ACC112 (cell line): Measurements from ENCODE around the gene MAP1LC3B2.

Experiments
- H2AFZ ChIP-seq: fragments of 200-600 bp; sonication (generic); one replicate; pipeline ENCODE4 v1.6.0; 2017; ENCODE audit warnings: antibody characterized with exemption, low read length; ENCODE audit not compliant: unreplicated experiment
- H3K27ac ChIP-seq: fragments of 200-600 bp; sonication (generic); 2 replicates; pipeline ENCODE4 v1.5.1; 2014; ENCODE audit warnings: low read depth, mild to moderate bottlenecking, antibody characterized with exemption, low read length, moderate library complexity
- H3K27me3 ChIP-seq: fragments of 200-600 bp; sonication (generic); 2 replicates; pipeline ENCODE4 v1.6.1; 2014; ENCODE audit warnings: mild to moderate bottlenecking, antibody characterized with exemption, low read length, moderate library complexity, mixed read lengths; ENCODE audit not compliant: insufficient read depth
- H3K36me3 ChIP-seq: fragments of 200-600 bp; sonication (generic); 2 replicates; pipeline ENCODE4 v1.6.1; 2016; ENCODE audit warnings: mild to moderate bottlenecking, antibody characterized with exemption, low read length, moderate library complexity, mixed read lengths; ENCODE audit not compliant: insufficient read depth
- H3K4me1 ChIP-seq: fragments of 200-600 bp; sonication (generic); one replicate; pipeline ENCODE4 v1.6.1; 2016; ENCODE audit warnings: low read length, mixed read lengths; ENCODE audit not compliant: insufficient read depth, unreplicated experiment, control insufficient read depth
- H3K4me3 ChIP-seq: fragments of 200-600 bp; sonication (generic); 2 replicates; pipeline ENCODE4 v1.5.1; 2014; ENCODE audit warnings: mild to moderate bottlenecking, low read depth, low read length
- H3K79me2 ChIP-seq: fragments of 200-600 bp; sonication (generic); one replicate; pipeline ENCODE4 v1.6.0; 2016; ENCODE audit warnings: low read length; ENCODE audit not compliant: control insufficient read depth, unreplicated experiment, insufficient read depth

The MAP1LC3B2 gene

GRCh38 chr12:116559162-116559935 is at the start of gene MAP1LC3B2:
Gene MAP1LC3B2 (plus strand): TSS chr12:116559381. CDS start chr12:116575943, 16,562 bp downstream.
- H3K79me2 ChIP-seq: no peaks in the 10 kb centered on the region
- peak within 1 kb of the TSS; percentile 66 for H3K27ac ChIP-seq
- H3K4me3 ChIP-seq: no peak within 1 kb of the TSS
- no peaks in the 10 kb centered on the region for H3K27me3 ChIP-seq
- H3K4me1 ChIP-seq: peaks cover 7% of the 10 kb centered on the region
- no peaks in the 10 kb centered on the region for H3K36me3 ChIP-seq
- H2AFZ ChIP-seq: peak within 1 kb of the TSS; percentile 60

GRCh38 chr12:116513944-116514343 is 45.2 kb upstream of the MAP1LC3B2 start:
- no peak overlapping the region for H3K4me3 ChIP-seq
- no peaks in the 10 kb centered on the region for H3K27me3 ChIP-seq
- H3K27ac ChIP-seq: no peak overlapping the region
- H3K4me1 ChIP-seq: peaks cover 2% of the 10 kb centered on the region
- H2AFZ ChIP-seq: no peak overlapping the region
- H3K36me3 ChIP-seq: no peaks in the 10 kb centered on the region
- no peaks in the 10 kb centered on the region for H3K79me2 ChIP-seq

GRCh38 chr12:116515684-116516083 is 43.5 kb upstream of the MAP1LC3B2 start:
- Histone ChIP-seq H3K36me3 (no peaks in the 10 kb centered on the region), H3K4me1 (no peaks in the 10 kb centered on the region), H2AFZ (no peak overlapping the region), H3K4me3 (no peak overlapping the region), H3K27me3 (no peaks in the 10 kb centered on the region), H3K79me2 (no peaks in the 10 kb centered on the region), H3K27ac (no peak overlapping the region)

GRCh38 chr12:116516657-116517056 is 42.5 kb upstream of the MAP1LC3B2 start:
- Histone ChIP-seq H2AFZ (no peak overlapping the region), H3K79me2 (no peaks in the 10 kb centered on the region), H3K4me3 (no peak overlapping the region), H3K27ac (no peak overlapping the region), H3K27me3 (no peaks in the 10 kb centered on the region), H3K36me3 (no peaks in the 10 kb centered on the region), H3K4me1 (no peaks in the 10 kb centered on the region)

- no peak overlapping the region for H3K27ac ChIP-seq
- no peaks in the 10 kb centered on the region for H3K79me2 ChIP-seq
- no peak overlapping the region for H3K4me3 ChIP-seq
- no peaks in the 10 kb centered on the region for H3K27me3 ChIP-seq
- H2AFZ ChIP-seq: no peak overlapping the region
- H3K4me1 ChIP-seq: no peaks in the 10 kb centered on the region
- no peaks in the 10 kb centered on the region for H3K36me3 ChIP-seq
Measured at GRCh38 chr12:116517431-116518045, 41.6 kb upstream of the MAP1LC3B2 start.

- Histone ChIP-seq H3K36me3 (no peaks in the 10 kb centered on the region), H3K4me3 (no peak overlapping the region), H3K27me3 (no peaks in the 10 kb centered on the region), H3K79me2 (no peaks in the 10 kb centered on the region), H2AFZ (no peak overlapping the region), H3K27ac (no peak overlapping the region), H3K4me1 (peaks cover 9% of the 10 kb centered on the region)
Measured at GRCh38 chr12:116520225-116520760, 38.9 kb upstream of the MAP1LC3B2 start.

- peaks cover 14% of the 10 kb centered on the region for H3K4me1 ChIP-seq
- H3K79me2 ChIP-seq: no peaks in the 10 kb centered on the region
- H3K36me3 ChIP-seq: no peaks in the 10 kb centered on the region
- H3K27ac ChIP-seq: no peak overlapping the region
- no peaks in the 10 kb centered on the region for H3K27me3 ChIP-seq
- no peak overlapping the region for H2AFZ ChIP-seq
- no peak overlapping the region for H3K4me3 ChIP-seq
Measured at GRCh38 chr12:116520801-116521471, 38.2 kb upstream of the MAP1LC3B2 start.

- Histone ChIP-seq H3K79me2 (no peaks in the 10 kb centered on the region), H3K27me3 (no peaks in the 10 kb centered on the region), H3K4me3 (no peak overlapping the region), H2AFZ (no peak overlapping the region), H3K4me1 (peaks cover 34% of the 10 kb centered on the region), H3K36me3 (no peaks in the 10 kb centered on the region), H3K27ac (no peak overlapping the region)
Measured at GRCh38 chr12:116524311-116524710, 34.9 kb upstream of the MAP1LC3B2 start.

GRCh38 chr12:116524964-116525379 is 34.2 kb upstream of the MAP1LC3B2 start:
- Histone ChIP-seq H3K4me3 (peak overlapping the region; percentile 58), H2AFZ (no peak overlapping the region), H3K4me1 (peaks cover 34% of the 10 kb centered on the region), H3K79me2 (no peaks in the 10 kb centered on the region), H3K27me3 (no peaks in the 10 kb centered on the region), H3K27ac (peak overlapping the region; percentile 86), H3K36me3 (no peaks in the 10 kb centered on the region)

- no peaks in the 10 kb centered on the region for H3K27me3 ChIP-seq
- H3K4me3 ChIP-seq: peak overlapping the region; percentile 58
- peak overlapping the region; percentile 86 for H3K27ac ChIP-seq
- H3K36me3 ChIP-seq: no peaks in the 10 kb centered on the region
- H3K79me2 ChIP-seq: no peaks in the 10 kb centered on the region
- peaks cover 34% of the 10 kb centered on the region for H3K4me1 ChIP-seq
- peak overlapping the region; percentile 65 for H2AFZ ChIP-seq
Measured at GRCh38 chr12:116525418-116526001, 33.7 kb upstream of the MAP1LC3B2 start.
